ENCODE data around the gene DLGAP1. TPM values are rescaled to one million over a fixed set of nuclear protein-coding genes. Genes with fewer than 3 reads are reported as not detected.

The DLGAP1 gene
- total and polyA plus RNA-seq, 2 of the 4 experiments (the other 2 are of a cell fraction) = under 0.01 to 0.09 TPM

GRCh38 chr18:3455907-3456685 lies 999.0 kb downstream of the DLGAP1 start:
- Histone ChIP-seq H2BK5ac (ENCODE audit: low read depth, low read length, poor library complexity, severe bottlenecking) (peak overlapping the region; percentile 31), H3K18ac (ENCODE audit: low read depth, low read length) (peak overlapping the region; percentile 51; the same call in 1 of the 2 replicates), H3K9me3 (ENCODE audit: control insufficient read depth, insufficient read depth, low read length) (no peaks in the 10 kb centered on the region; the same call in 1 of the 2 replicates), H3K4me3 (ENCODE audit: insufficient read depth, low read depth, low read length) (no peak overlapping the region), H3K9me1 (ENCODE audit: insufficient read depth, low read length) (peaks cover 10% of the 10 kb centered on the region), H3K27me3 (ENCODE audit: control insufficient read depth, insufficient read depth, low read length) (no peaks in the 10 kb centered on the region), H3K23ac (ENCODE audit: low read depth, low read length) (peak overlapping the region; percentile 54), H2AK5ac (ENCODE audit: low read depth, low read length) (peak overlapping the region; percentile 68), H4K20me1 (ENCODE audit: insufficient read depth, low read length) (peaks cover 47% of the 10 kb centered on the region), H2AFZ (replicated peaks; ENCODE audit: low read length, poor library complexity) (no peak overlapping the region), H3K79me1 (ENCODE audit: low read depth in 1 of 2, low read length in 2 of 2) (peaks cover 18 to 48% of the 10 kb centered on the region in 2 experiments), H3K4me2 (ENCODE audit: low read depth, low read length) (peak overlapping the region; percentile 93), H4K8ac (ENCODE audit: low read depth in 2 of 2, low read length in 2 of 2) (peak overlapping the region in 1 of 2 experiments; percentile 41; a peak in 2 of 4 replicates), H2AK9ac (replicated peaks; ENCODE audit: low read depth, low read length, poor library complexity) (peak overlapping the region; percentile 13), H3K4ac (ENCODE audit: low read depth, low read length) (peak overlapping the region; percentile 12), H3K9ac (ENCODE audit: low read depth, low read length) (peak overlapping the region; percentile 69), H3K14ac (replicated peaks; ENCODE audit: low read depth, low read length) (peak overlapping the region; percentile 82), H3K27ac (ENCODE audit: insufficient read depth, low read length) (peak overlapping the region; percentile 82), H2BK15ac (ENCODE audit: low read depth, low read length) (peak overlapping the region; percentile 33; the same call in 1 of the 3 replicates), H2BK120ac (ENCODE audit: low read depth, low read length) (peak overlapping the region; percentile 1; the same call in 1 of the 2 replicates), H3K56ac (ENCODE audit: extremely low read depth, insufficient read depth, low read length) (no peak overlapping the region), H2BK20ac (ENCODE audit: low read depth, low read length) (peak overlapping the region; percentile 7; the same call in 1 of the 2 replicates), H3K36me3 (ENCODE audit: control insufficient read depth, insufficient read depth, low read length) (peaks cover 26% of the 10 kb centered on the region), H3K4me1 (ENCODE audit: control insufficient read depth, insufficient read depth, low read length) (peaks cover 16% of the 10 kb centered on the region), H4K91ac (ENCODE audit: insufficient read depth, low read depth, low read length) (peak overlapping the region; percentile 35), H4K5ac (ENCODE audit: low read depth, low read length) (0 out of 2 replicates have a peak overlapping the region, but pooled peaks have one; percentile 26)
- DNase-seq = peak; percentile 54
- dilution Hi-C loops (cut with HindIII; ENCODE audit: low sequenced_read_pairs, unreplicated experiment) (no loop called here), in situ Hi-C loops (cut with MboI; ENCODE audit: low sequenced_read_pairs) (no loop called here), intact Hi-C loops (cut with micrococcal nuclease) (loop anchor here (2.0 to 10.0 kb wide), 2 partner anchors 129 to 521 kb away; no protein-coding TSS in a partner anchor)
- POLR2A ChIA-PET (ENCODE audit: unreplicated experiment) = no interaction called here
- no TSS peak for BruUV-seq (replicated peaks)
- 65% methylated on average over 2 of the region's 10 CpGs; no CpG with 5 or more reads in 1 of the 2 experiments for WGBS, 2 experiments (ENCODE audit: extremely low coverage in 2 of 2, insufficient read length in 1 of 2)
- ATAC-seq (ENCODE audit: low read depth) = 0 out of 2 replicates have a peak, but pooled peaks have one; percentile 2
- TF ChIP-seq MAFK (IDR thresholded peaks at IDR 0.05; ENCODE audit: low read depth, low read length) = no peak
- no peak for TF ChIP-seq MAZ (IDR thresholded peaks at IDR 0.05; ENCODE audit: borderline replicate concordance, low read depth, low read length)
- TF ChIP-seq RAD21 (IDR thresholded peaks at IDR 0.05; ENCODE audit: low read length) = 0 out of 2 replicates have a peak, but pooled peaks have one; percentile 0
- TF ChIP-seq CHD1 (IDR thresholded peaks at IDR 0.05; ENCODE audit: low read depth, low read length) = no peak
- TF ChIP-seq POLR2A (IDR thresholded peaks at IDR 0.05; ENCODE audit: low read depth, low read length) = no peak
- no peak for TF ChIP-seq CTCF (conservative IDR thresholded peaks at IDR 0.05; ENCODE audit: low read depth, low read length)
- no peak for TF ChIP-seq BHLHE40 (IDR thresholded peaks at IDR 0.05; ENCODE audit: low read depth, low read length)
- no peak for TF ChIP-seq RFX5 (IDR thresholded peaks at IDR 0.05; ENCODE audit: low read depth, low read length)
- no peak for TF ChIP-seq FOS (IDR thresholded peaks at IDR 0.05; ENCODE audit: low read depth, low read length)
- CTCF ChIA-PET = interaction anchor here (1.0 to 2.6 kb wide), 3 partner anchors 17 to 210 kb away, joined by 3 to 13 read pairs (median 5); no protein-coding TSS in a partner anchor
